Measurements from ENCODE around the gene ICAM4. TPM values are rescaled to one million over a fixed set of nuclear protein-coding genes. Genes with fewer than 3 reads are reported as not detected.

The ICAM4 gene
- total and polyA plus RNA-seq, 2 of the 8 experiments (the other 6 are each of a cell fraction or from before 2014, with no cell fraction given) = 1.5 to 4.1 TPM

- TF ChIP-seq SUZ12 (IDR thresholded peaks at IDR 0.05; ENCODE audit: low read length) (peak; percentile 36; the same call in 1 of the 2 replicates), CHD1 (IDR thresholded peaks at IDR 0.05; ENCODE audit: low read depth, low read length) (no peak), SIX5 (IDR thresholded peaks at IDR 0.05; ENCODE audit: low read depth, low read length) (no peak), BRCA1 (IDR thresholded peaks at IDR 0.05; ENCODE audit: low read depth, low read length) (no peak)
These were observed 16.6 kb upstream of the ICAM4 start (continued) for GRCh38 chr19:10270180-10270615.
